ENCODE measurements around the gene URB1. TPM values are rescaled to one million over a fixed set of nuclear protein-coding genes. Genes with fewer than 3 reads are reported as not detected.

The URB1 gene
- total and polyA plus RNA-seq, 9 of the 15 experiments (the other 6 are each of a cell fraction or from before 2014, with no cell fraction given), result 0.97 to 53.6 (median 21.5) TPM

DNA sequence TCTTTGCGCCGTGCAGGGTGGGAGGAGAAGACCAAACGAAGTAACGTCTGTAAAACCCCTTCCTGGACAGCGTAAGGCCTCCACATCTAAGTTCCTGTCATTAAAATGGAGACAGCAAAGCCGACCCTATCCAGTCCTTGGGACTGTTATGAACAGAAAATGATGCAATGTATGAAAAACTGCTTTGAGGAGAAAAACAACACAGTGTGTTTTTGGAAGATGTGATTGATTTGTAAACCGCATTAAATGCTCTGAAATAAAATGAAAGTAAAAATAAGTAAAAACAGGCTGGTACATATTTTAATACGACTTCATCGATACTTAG, 827 bp upstream of the URB1 start (continued):
- TF ChIP-seq, protein P1, sequence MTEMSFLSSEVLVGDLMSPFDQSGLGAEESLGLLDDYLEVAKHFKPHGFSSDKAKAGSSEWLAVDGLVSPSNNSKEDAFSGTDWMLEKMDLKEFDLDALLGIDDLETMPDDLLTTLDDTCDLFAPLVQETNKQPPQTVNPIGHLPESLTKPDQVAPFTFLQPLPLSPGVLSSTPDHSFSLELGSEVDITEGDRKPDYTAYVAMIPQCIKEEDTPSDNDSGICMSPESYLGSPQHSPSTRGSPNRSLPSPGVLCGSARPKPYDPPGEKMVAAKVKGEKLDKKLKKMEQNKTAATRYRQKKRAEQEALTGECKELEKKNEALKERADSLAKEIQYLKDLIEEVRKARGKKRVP (CRISPR knock-in tag; IDR thresholded peaks at IDR 0.05), result peak; percentile 92
- TF ChIP-seq, protein P2, sequence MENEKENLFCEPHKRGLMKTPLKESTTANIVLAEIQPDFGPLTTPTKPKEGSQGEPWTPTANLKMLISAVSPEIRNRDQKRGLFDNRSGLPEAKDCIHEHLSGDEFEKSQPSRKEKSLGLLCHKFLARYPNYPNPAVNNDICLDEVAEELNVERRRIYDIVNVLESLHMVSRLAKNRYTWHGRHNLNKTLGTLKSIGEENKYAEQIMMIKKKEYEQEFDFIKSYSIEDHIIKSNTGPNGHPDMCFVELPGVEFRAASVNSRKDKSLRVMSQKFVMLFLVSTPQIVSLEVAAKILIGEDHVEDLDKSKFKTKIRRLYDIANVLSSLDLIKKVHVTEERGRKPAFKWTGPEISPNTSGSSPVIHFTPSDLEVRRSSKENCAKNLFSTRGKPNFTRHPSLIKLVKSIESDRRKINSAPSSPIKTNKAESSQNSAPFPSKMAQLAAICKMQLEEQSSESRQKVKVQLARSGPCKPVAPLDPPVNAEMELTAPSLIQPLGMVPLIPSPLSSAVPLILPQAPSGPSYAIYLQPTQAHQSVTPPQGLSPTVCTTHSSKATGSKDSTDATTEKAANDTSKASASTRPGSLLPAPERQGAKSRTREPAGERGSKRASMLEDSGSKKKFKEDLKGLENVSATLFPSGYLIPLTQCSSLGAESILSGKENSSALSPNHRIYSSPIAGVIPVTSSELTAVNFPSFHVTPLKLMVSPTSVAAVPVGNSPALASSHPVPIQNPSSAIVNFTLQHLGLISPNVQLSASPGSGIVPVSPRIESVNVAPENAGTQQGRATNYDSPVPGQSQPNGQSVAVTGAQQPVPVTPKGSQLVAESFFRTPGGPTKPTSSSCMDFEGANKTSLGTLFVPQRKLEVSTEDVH (IDR thresholded peaks at IDR 0.05; ENCODE audit: low read depth, partially characterized antibody), result no peak
- TF ChIP-seq TCFL5 (CRISPR knock-in tag; conservative IDR thresholded peaks at IDR 0.05), result 0 out of 2 replicates have a peak, but pooled peaks have one; percentile 24
- no peak for TF ChIP-seq CXXC5 (CRISPR knock-in tag; IDR thresholded peaks at IDR 0.05)
- peak; percentile 10 for TF ChIP-seq RBM39 (optimal IDR thresholded peaks at IDR 0.05; ENCODE audit: low read depth, low read length)
- TF ChIP-seq ZFPM2 (CRISPR knock-in tag; IDR thresholded peaks at IDR 0.05), result no peak
- TF ChIP-seq ZBTB11 (CRISPR knock-in tag; IDR thresholded peaks at IDR 0.05), result no peak; a peak in 1 of 6 replicates
- no peak for TF ChIP-seq ZNF512 (tag; IDR thresholded peaks at IDR 0.05)
- TF ChIP-seq DEAF1 (CRISPR knock-in tag; IDR thresholded peaks at IDR 0.05), result 0 out of 2 replicates have a peak, but pooled peaks have one; percentile 3
- 0 out of 2 replicates have a peak, but pooled peaks have one; percentile 8 for TF ChIP-seq E2F3 (CRISPR knock-in tag; IDR thresholded peaks at IDR 0.05)
- TF ChIP-seq SNRNP70 (optimal IDR thresholded peaks at IDR 0.05; ENCODE audit: low read depth, low read length), result no peak
- peak; percentile 61 for TF ChIP-seq CEBPB (tag; IDR thresholded peaks at IDR 0.05)
- peak; percentile 7 for TF ChIP-seq TAF9B (IDR thresholded peaks at IDR 0.05; ENCODE audit: partially characterized antibody)
- no peak for TF ChIP-seq ZFP36 (IDR thresholded peaks at IDR 0.05; ENCODE audit: low read depth, low read length, partially characterized antibody)
- TF ChIP-seq BACH1 (tag; IDR thresholded peaks at IDR 0.05), result peak; percentile 71; the same call in 1 of the 2 replicates
- TF ChIP-seq HNRNPLL (IDR thresholded peaks at IDR 0.05; ENCODE audit: low read depth, low read length, poor library complexity, severe bottlenecking), result peak; percentile 88
- TF ChIP-seq, protein P3, sequence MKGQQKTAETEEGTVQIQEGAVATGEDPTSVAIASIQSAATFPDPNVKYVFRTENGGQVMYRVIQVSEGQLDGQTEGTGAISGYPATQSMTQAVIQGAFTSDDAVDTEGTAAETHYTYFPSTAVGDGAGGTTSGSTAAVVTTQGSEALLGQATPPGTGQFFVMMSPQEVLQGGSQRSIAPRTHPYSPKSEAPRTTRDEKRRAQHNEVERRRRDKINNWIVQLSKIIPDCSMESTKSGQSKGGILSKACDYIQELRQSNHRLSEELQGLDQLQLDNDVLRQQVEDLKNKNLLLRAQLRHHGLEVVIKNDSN (CRISPR knock-in tag; IDR thresholded peaks at IDR 0.05), result no peak
